ENCODE data around the gene MVB12B. TPM values are rescaled to one million over a fixed set of nuclear protein-coding genes. Genes with fewer than 3 reads are reported as not detected.

MVB12B gene
- polyA plus RNA-seq, 1 donor from 2014 or later: 39.5 TPM

- Histone ChIP-seq H3F3A (ENCODE audit: insufficient read depth, low read length, poor library complexity, severe bottlenecking) (no peaks in the 10 kb centered on the region), H3K27me3 (ENCODE audit: insufficient read depth, low read depth, low read length) (peaks cover 5% of the 10 kb centered on the region), H3K79me2 (replicated peaks; ENCODE audit: insufficient read depth, low read length) (no peaks in the 10 kb centered on the region), H3K9me3 (ENCODE audit: low read length) (no peaks in the 10 kb centered on the region), H2AFZ (ENCODE audit: low read depth, low read length) (no peak overlapping the region), H3K4me2 (ENCODE audit: low read length) (no peak overlapping the region), H4K20me1 (ENCODE audit: insufficient read depth) (no peaks in the 10 kb centered on the region), H3K4me3 (ENCODE audit: low read length) (no peak overlapping the region), H3K27ac (ENCODE audit: low read length) (no peak overlapping the region), H3K9ac (ENCODE audit: low read length) (no peak overlapping the region), H3K36me3 (ENCODE audit: insufficient read depth, low read length) (no peaks in the 10 kb centered on the region), H3K9me2 (ENCODE audit: insufficient read depth, low read length) (no peaks in the 10 kb centered on the region)
- TF ChIP-seq REST (IDR thresholded peaks at IDR 0.05; ENCODE audit: borderline replicate concordance) (no peak), TAF1 (IDR thresholded peaks at IDR 0.05; ENCODE audit: low read depth) (no peak), EP300 (conservative IDR thresholded peaks at IDR 0.05; ENCODE audit: poor library complexity, severe bottlenecking) (no peak), RAD21 (conservative IDR thresholded peaks at IDR 0.05) (no peak), SMC3 (conservative IDR thresholded peaks at IDR 0.05; ENCODE audit: poor library complexity) (no peak), POLR2AphosphoS5 (IDR thresholded peaks at IDR 0.05) (no peak)
These were observed 190.6 kb downstream of the MVB12B start for GRCh38 chr9:126516936-126517832.

GRCh38 chr9:126517833-126518356 lies 191.3 kb downstream of the MVB12B start:
- Histone ChIP-seq H4K20me1 (ENCODE audit: insufficient read depth) (no peaks in the 10 kb centered on the region), H3K4me2 (ENCODE audit: low read length) (no peak overlapping the region), H3K79me2 (replicated peaks; ENCODE audit: insufficient read depth, low read length) (no peaks in the 10 kb centered on the region), H3K9me3 (ENCODE audit: low read length) (no peaks in the 10 kb centered on the region), H3K4me3 (ENCODE audit: low read length) (no peak overlapping the region), H3K27ac (ENCODE audit: low read length) (no peak overlapping the region), H3K27me3 (ENCODE audit: insufficient read depth, low read depth, low read length) (peaks cover 5% of the 10 kb centered on the region), H3K36me3 (ENCODE audit: insufficient read depth, low read length) (no peaks in the 10 kb centered on the region), H3K9me2 (ENCODE audit: insufficient read depth, low read length) (no peaks in the 10 kb centered on the region), H2AFZ (ENCODE audit: low read depth, low read length) (no peak overlapping the region), H3K9ac (ENCODE audit: low read length) (no peak overlapping the region), H3F3A (ENCODE audit: insufficient read depth, low read length, poor library complexity, severe bottlenecking) (no peaks in the 10 kb centered on the region)
- peak; percentile 40 for TF ChIP-seq POLR2AphosphoS5 (IDR thresholded peaks at IDR 0.05)
- TF ChIP-seq RAD21 (conservative IDR thresholded peaks at IDR 0.05): no peak

- Histone ChIP-seq H3K36me3 (ENCODE audit: insufficient read depth, low read length) (no peaks in the 10 kb centered on the region), H3K27me3 (ENCODE audit: insufficient read depth, low read depth, low read length) (peaks cover 5% of the 10 kb centered on the region), H3K9me3 (ENCODE audit: low read length) (no peaks in the 10 kb centered on the region), H3K9ac (ENCODE audit: low read length) (no peak overlapping the region), H3K4me2 (ENCODE audit: low read length) (no peak overlapping the region), H3K4me3 (ENCODE audit: low read length) (no peak overlapping the region), H3K79me2 (replicated peaks; ENCODE audit: insufficient read depth, low read length) (no peaks in the 10 kb centered on the region), H2AFZ (ENCODE audit: low read depth, low read length) (no peak overlapping the region), H3K9me2 (ENCODE audit: insufficient read depth, low read length) (no peaks in the 10 kb centered on the region), H3F3A (ENCODE audit: insufficient read depth, low read length, poor library complexity, severe bottlenecking) (no peaks in the 10 kb centered on the region), H3K27ac (ENCODE audit: low read length) (no peak overlapping the region), H4K20me1 (ENCODE audit: insufficient read depth) (no peaks in the 10 kb centered on the region)
- no peak for TF ChIP-seq TAF1 (IDR thresholded peaks at IDR 0.05; ENCODE audit: low read depth)
- TF ChIP-seq RAD21 (conservative IDR thresholded peaks at IDR 0.05): no peak
- no peak for TF ChIP-seq CTCF (IDR thresholded peaks at IDR 0.05; ENCODE audit: poor library complexity, severe bottlenecking)
- TF ChIP-seq POLR2AphosphoS5 (IDR thresholded peaks at IDR 0.05): no peak
- no peak for TF ChIP-seq REST (IDR thresholded peaks at IDR 0.05; ENCODE audit: borderline replicate concordance)
- no peak for TF ChIP-seq MXI1 (conservative IDR thresholded peaks at IDR 0.05; ENCODE audit: poor library complexity, severe bottlenecking)
- no peak for TF ChIP-seq EZH2 (IDR thresholded peaks at IDR 0.05; ENCODE audit: borderline replicate concordance, insufficient read depth, low read length, poor library complexity, severe bottlenecking)
- no peak for TF ChIP-seq EP300 (conservative IDR thresholded peaks at IDR 0.05; ENCODE audit: poor library complexity, severe bottlenecking)
- no peak for TF ChIP-seq SMC3 (conservative IDR thresholded peaks at IDR 0.05; ENCODE audit: poor library complexity)
These were observed 192.1 kb downstream of the MVB12B start for GRCh38 chr9:126518763-126519162.
